GM12891 (cell line): ENCODE measurements around the gene CISD3.

Experiments
- POLR2A ChIP-seq: IDR thresholded peaks from 2 replicates; pipeline ENCODE4 v1.6.1; 2011; ENCODE audit warnings: low read depth, low read length, control low read depth
- POLR2AphosphoS5 ChIP-seq: IDR thresholded peaks from 2 replicates; pipeline ENCODE4 v1.6.1; 2011; ENCODE audit warnings: low read depth, low read length, control low read depth

DNA sequence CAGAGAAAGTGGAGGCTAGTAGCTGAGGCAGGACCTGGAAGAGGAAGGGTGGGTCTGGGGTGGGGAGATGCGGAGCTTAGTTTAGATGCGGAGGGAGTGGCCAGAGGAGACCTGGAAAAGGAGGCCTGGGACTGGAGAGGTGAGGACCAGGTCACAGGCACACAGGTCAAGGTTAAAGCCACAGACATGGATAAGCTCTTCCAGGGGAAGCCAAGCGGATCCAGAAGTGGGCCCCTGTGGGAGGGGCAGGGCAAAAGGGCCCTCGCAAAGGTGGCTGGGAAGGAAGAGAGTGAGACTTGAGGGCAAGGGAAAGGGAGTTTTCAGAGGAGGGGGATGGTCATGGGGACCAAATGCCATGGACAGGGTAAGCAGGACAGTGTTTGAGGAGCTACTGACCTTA lies 39.0 kb upstream of the CISD3 start:
- no peak for TF ChIP-seq POLR2A
- TF ChIP-seq POLR2AphosphoS5: no peak
